AG09319 (cell line): Measurements from ENCODE around the gene P2RX6.

Experiments used
- DNase-seq: peaks from one replicate; pipeline ENCODE4 v3.0.0-alpha.2; 2010; ENCODE audit warnings: low read depth; ENCODE audit errors: extremely low read depth
- TF ChIP-seq, protein P1 (sequence below): IDR thresholded peaks from 2 replicates; pipeline ENCODE4 v1.5.1; 2011; ENCODE audit warnings: low read depth, mild to moderate bottlenecking, inconsistent platforms, low read length, moderate library complexity

Gene P2RX6

DNA sequence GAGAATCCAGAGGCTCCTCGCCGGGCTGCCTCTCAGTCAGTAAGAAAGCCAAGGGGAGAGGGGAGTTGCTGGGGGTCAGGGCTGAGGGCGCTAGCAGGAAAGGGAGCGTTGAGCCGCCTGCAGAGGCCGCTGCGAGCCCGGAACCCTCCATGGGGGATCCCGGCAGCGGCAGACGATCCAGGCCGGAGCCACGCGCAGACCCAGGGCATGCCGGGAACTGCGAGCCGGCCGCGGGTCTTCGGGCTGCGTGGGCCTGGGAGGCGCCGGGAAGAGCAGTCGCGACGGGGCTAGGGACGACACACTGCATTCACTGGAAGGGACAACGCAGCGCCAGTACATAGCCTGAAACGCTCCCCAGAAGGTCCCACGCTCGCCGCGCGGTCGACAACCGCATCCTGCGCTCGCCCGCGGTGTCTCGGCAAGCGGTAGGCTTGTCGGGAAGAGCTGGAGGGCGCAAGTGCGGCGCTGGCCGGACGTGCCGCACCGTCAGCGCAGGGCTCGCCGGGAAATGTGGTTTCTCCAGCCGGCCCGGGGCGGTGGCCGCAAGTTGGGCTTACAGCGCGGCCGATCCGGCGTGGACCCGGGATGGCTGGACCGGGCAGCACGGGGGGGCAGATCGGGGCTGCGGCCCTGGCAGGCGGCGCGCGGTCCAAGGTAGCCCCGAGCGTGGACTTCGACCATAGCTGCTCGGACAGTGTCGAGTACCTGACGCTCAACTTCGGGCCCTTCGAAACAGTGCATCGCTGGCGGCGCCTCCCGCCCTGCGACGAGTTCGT is 33.0 kb upstream of the P2RX6 start, which contains the start of gene LZTR1:
TSS of gene LZTR1 (plus strand) at position 511 of the 776 bp plus-strand sequence. CDS start at position 586, 75 bp downstream.
- TF ChIP-seq, protein P1, sequence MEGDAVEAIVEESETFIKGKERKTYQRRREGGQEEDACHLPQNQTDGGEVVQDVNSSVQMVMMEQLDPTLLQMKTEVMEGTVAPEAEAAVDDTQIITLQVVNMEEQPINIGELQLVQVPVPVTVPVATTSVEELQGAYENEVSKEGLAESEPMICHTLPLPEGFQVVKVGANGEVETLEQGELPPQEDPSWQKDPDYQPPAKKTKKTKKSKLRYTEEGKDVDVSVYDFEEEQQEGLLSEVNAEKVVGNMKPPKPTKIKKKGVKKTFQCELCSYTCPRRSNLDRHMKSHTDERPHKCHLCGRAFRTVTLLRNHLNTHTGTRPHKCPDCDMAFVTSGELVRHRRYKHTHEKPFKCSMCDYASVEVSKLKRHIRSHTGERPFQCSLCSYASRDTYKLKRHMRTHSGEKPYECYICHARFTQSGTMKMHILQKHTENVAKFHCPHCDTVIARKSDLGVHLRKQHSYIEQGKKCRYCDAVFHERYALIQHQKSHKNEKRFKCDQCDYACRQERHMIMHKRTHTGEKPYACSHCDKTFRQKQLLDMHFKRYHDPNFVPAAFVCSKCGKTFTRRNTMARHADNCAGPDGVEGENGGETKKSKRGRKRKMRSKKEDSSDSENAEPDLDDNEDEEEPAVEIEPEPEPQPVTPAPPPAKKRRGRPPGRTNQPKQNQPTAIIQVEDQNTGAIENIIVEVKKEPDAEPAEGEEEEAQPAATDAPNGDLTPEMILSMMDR: peak; percentile 46
- DNase-seq: peak; percentile 59

DNA sequence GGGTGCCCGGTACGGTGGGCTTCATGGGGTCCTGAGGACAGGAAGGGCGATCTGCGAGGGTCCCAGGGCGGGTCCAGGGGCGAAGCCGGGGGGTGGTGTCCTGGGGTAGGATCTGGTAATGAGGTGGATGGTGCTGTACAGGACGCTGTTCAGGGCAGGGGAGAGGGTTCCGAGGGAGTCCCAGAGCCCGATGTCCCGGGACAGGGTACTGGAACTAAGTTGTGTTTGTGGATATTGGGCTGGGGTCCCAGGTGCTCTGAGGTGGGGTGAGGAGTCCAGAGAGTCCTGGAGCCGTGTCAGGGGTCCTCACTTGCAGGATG is 32.4 kb upstream of the P2RX6 start:
- TF ChIP-seq, protein P1: no peak
- no peak for DNase-seq

DNA sequence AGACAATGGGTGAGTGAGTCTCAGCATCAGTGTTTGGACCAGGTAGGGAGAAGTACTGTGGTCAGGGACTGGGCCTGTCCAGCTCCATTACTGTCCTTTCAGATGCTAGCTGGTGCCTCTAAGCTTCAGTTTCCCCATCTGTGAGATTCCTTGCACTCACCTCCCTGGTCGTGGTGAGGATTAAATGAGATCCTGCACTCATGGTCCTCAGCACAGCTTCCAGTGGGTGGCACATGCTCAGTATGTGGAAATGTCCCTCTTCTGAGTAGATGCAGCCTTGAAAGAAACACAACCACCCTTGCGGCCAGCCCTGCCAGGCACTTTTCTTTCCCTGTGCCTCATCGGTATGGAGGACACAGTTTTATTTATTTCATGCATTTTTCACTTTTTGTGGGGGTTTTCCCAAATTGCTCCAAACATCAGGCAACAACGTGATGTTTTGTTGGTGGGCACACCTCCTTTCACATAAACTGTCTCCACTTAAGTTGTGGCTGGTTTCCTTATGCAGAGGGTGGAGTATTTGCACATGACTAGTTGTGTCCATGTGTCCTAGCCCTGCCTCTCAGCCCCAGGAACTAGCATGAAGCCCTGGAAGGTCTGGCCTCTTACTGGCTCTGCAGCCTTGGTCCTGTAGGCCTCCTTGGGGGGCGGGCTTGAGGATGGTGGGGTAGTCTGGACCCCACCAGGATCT is 31.7 kb upstream of the P2RX6 start:
- no peak for DNase-seq
- TF ChIP-seq, protein P1: no peak

DNA sequence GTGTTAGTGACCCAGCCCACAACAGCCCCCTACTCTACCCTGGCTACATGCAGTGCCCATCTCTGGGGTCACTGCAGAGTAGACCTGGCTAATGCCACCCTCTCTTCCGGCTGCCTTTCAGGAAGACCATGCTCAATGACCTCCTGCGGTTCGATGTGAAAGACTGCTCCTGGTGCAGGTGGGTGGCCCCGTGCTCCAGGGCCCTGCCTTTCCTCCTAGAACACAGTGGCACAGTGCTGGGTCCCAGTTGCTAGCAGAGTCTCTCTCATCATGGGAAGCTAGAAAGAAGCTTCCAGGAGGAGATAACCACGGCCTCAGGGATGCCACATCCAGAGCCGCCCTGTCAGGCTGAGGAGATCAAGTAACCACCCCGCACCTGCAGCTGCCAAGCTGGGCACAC is 29.2 kb upstream of the P2RX6 start:
- DNase-seq: no peak
- TF ChIP-seq, protein P1: no peak

DNA sequence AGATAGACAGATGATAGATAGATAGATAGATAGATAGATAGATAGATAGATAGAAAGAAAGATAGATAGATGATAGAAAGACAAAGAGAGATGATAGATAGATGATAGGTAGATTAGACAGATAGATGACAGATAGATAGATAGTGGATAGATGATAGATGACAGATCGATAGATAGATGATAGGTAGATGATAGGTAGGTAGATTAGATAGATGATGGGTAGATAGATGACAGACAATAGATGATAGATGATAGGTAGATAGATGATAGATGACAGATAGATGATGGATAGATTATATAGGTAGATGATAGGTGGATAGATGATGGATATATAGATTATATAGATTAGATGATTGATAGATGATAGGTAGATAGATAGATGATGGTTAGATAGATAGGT is 28.6 kb upstream of the P2RX6 start:
- no peak for DNase-seq
- TF ChIP-seq, protein P1: no peak

DNA sequence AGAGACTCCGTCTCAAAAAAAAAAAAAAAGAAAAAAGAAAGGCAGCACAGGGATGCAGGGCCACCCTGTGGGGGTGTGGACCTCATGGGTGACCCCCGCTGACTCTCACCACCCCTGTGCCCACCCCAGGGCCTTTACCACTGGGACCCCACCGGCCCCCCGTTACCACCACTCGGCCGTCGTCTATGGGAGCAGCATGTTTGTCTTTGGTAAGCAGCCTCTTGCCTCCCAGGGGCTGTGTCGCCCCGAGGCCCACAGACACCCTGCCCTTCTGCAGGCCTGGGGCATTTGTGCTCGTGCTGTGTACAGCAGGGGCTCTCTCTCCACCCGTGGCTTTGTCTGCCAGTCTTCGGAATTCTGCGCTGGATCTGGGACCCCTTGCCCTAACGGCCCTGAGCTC is 27.6 kb upstream of the P2RX6 start:
- DNase-seq: no peak
- TF ChIP-seq, protein P1: no peak

DNA sequence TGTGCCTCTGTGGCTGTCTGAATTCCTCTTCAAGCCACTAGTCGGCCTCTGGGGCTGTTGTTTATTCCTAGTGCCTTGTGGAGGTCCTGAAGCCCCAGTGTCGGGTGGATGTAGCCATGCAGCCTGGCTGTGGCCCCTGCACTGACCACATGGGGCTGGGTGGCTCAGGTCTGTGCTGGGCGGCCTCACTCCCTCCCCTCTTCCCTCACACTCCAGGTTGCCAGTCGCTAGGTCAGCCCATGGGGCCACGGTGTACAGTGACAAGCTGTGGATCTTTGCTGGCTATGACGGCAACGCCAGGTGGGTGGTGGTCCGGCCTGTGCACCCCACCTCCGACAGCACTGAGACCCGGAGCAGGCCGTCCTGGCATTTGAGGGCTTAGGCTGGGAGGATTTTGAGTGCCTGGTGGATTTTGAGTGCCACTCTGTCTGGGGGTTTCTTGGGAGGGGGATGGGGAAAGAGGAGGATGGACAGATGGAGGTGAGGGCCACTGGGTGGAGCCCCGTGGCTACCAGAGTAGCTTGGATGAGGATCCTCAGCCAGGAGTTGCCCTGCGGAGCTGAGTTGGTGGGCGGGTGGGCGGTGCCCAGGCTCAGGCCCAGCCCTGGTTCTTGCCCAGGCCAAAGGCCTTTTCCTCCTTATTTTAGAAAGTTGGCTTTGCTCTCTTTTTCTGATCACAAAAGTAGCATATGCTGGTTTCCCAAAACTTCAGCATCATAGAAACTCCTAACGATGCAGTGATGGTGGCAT is 26.2 kb upstream of the P2RX6 start:
- TF ChIP-seq, protein P1: no peak
- DNase-seq: no peak
